ENCODE data around the gene ASCL2. TPM values are rescaled to one million over a fixed set of nuclear protein-coding genes. Genes with fewer than 3 reads are reported as not detected.

ASCL2 gene
- total and polyA plus RNA-seq, 2 of the 4 experiments (the other 2 are of a cell fraction): not detected

GRCh38 chr11:2293531-2293971 is 23.2 kb upstream of the ASCL2 start:
- H3K36me3 ChIP-seq (ENCODE audit: control insufficient read depth, insufficient read depth, low read length): no peaks in the 10 kb centered on the region
- no peak for DNase-seq
- POLR2A ChIA-PET (ENCODE audit: unreplicated experiment): no interaction called here
- no peak for ATAC-seq (ENCODE audit: low read depth)
- H2BK15ac ChIP-seq (ENCODE audit: low read depth, low read length): no peak overlapping the region
- H3K56ac ChIP-seq (ENCODE audit: extremely low read depth, insufficient read depth, low read length): no peak overlapping the region
- no peak overlapping the region for H2BK5ac ChIP-seq (ENCODE audit: low read depth, low read length, poor library complexity, severe bottlenecking)
- peaks cover 36% of the 10 kb centered on the region for H3K27me3 ChIP-seq (ENCODE audit: control insufficient read depth, insufficient read depth, low read length)
- no TSS peak for BruUV-seq (replicated peaks)
- no peak overlapping the region for H2AK9ac ChIP-seq (replicated peaks; ENCODE audit: low read depth, low read length, poor library complexity)
- no peak for TF ChIP-seq POLR2A (IDR thresholded peaks at IDR 0.05; ENCODE audit: low read depth, low read length)
- H3K14ac ChIP-seq (replicated peaks; ENCODE audit: low read depth, low read length): no peak overlapping the region
- H3K9me1 ChIP-seq (ENCODE audit: insufficient read depth, low read length): no peaks in the 10 kb centered on the region
- no peaks in the 10 kb centered on the region for H4K20me1 ChIP-seq (ENCODE audit: insufficient read depth, low read length)
- H3K9ac ChIP-seq (ENCODE audit: low read depth, low read length): no peak overlapping the region
- H3K27ac ChIP-seq (ENCODE audit: insufficient read depth, low read length): no peak overlapping the region
- H3K79me1 ChIP-seq (ENCODE audit: low read depth in 1 of 2, low read length in 2 of 2): no peaks in the 10 kb centered on the region
- intact Hi-C loops (cut with micrococcal nuclease) (no loop called here), in situ Hi-C loops (cut with MboI; ENCODE audit: low sequenced_read_pairs) (no loop called here), dilution Hi-C loops (cut with HindIII; ENCODE audit: low sequenced_read_pairs, unreplicated experiment) (no loop called here)
- H2AK5ac ChIP-seq (ENCODE audit: low read depth, low read length): no peak overlapping the region
- WGBS, 2 experiments (ENCODE audit: extremely low coverage in 2 of 2, insufficient read length in 1 of 2): 92% methylated on average over 11 of the region's 20 CpGs; no CpG with 5 or more reads in 1 of the 2 experiments
- H2AFZ ChIP-seq (replicated peaks; ENCODE audit: low read length, poor library complexity): no peak overlapping the region
- H3K4me1 ChIP-seq (ENCODE audit: control insufficient read depth, insufficient read depth, low read length): no peaks in the 10 kb centered on the region
- no peak overlapping the region for H3K4me3 ChIP-seq (ENCODE audit: insufficient read depth, low read depth, low read length)
- no peak overlapping the region for H3K4ac ChIP-seq (ENCODE audit: low read depth, low read length)
- no peak overlapping the region for H4K8ac ChIP-seq (ENCODE audit: low read depth in 2 of 2, low read length in 2 of 2)
- CTCF ChIA-PET: no interaction called here
- no peak overlapping the region for H3K18ac ChIP-seq (ENCODE audit: low read depth, low read length)
- no peak overlapping the region for H3K23ac ChIP-seq (ENCODE audit: low read depth, low read length)
- no peak overlapping the region for H2BK20ac ChIP-seq (ENCODE audit: low read depth, low read length)
- no peak overlapping the region for H3K4me2 ChIP-seq (ENCODE audit: low read depth, low read length)
- no peaks in the 10 kb centered on the region for H3K9me3 ChIP-seq (ENCODE audit: control insufficient read depth, insufficient read depth, low read length)
- no peak overlapping the region for H4K91ac ChIP-seq (ENCODE audit: insufficient read depth, low read depth, low read length)
- H2BK120ac ChIP-seq (ENCODE audit: low read depth, low read length): no peak overlapping the region
- no peak overlapping the region for H4K5ac ChIP-seq (ENCODE audit: low read depth, low read length)

All from IMR-90 (cell line).